Measurements from ENCODE around the gene OLFML2A. TPM values are rescaled to one million over a fixed set of nuclear protein-coding genes. Genes with fewer than 3 reads are reported as not detected.

Gene OLFML2A
- total RNA-seq, 1 experiment from 2014 or later: 5.8 TPM

DNA sequence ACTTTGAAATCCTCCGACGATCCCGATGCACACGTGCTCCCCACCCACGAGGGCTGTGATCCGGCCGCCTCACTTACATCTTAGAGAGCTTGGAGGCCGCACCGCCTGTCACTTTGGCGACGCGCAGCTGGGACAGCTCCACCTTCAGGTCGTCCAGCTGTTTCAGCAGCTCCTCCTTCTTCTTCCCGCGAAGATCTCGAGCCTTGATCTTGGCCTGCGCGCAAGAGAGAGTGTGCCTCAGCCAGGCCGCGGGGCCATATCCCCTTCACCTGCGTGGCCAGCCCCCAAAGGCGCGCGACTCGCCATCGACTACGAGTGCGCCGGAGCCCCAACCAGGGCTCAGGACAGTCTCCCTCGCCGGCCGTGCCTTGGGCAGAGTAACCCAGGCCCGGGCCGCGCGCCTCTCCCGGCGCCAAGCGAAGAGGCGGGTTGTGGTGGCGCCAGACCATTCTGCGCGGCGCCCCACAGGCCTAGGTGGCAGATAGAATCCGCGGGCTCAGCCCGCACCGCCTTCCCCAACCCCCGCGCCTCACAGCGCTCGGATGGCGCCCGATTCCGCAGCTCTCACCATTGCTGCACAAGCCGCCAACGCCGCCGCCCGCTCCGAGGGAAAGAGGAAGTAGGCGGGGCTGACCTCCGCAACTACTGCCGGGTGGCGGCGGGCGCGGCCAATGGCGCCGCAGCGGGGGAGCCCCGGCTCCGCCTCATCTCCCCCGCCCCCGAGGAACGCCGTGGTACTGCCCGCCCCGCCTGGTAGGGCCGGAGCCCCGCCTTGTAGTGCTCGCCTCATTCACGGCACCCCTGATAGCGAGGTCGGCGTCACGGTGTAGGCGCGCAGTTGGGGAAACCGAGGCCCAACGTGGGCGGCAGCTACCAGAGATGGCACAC, 84.7 kb downstream of the OLFML2A start, which contains the start of the genes ARPC5L and RPL35:
TSS of gene ARPC5L (plus strand) at position 789 of the 888 bp plus-strand sequence. CDS start 7,161 bp downstream, outside the sequence.
TSS of gene RPL35 (minus strand) at position 616 of the 888 bp plus-strand sequence. CDS start at position 571, 45 bp downstream.
- H4K8ac ChIP-seq (replicated peaks; ENCODE audit: insufficient read length, low read depth, low read length): no peak within 1 kb of the TSS
- H3K4ac ChIP-seq (ENCODE audit: low read depth, low read length): peak within 1 kb of the TSS; percentile 0; the same call in 1 of the 2 replicates
- H3K4me2 ChIP-seq (ENCODE audit: insufficient read depth, insufficient read length, low read length): peak within 1 kb of the TSS; percentile 86
- H3K4me1 ChIP-seq (ENCODE audit: insufficient read depth, low read length): 0 out of 2 replicates have a peak, but pooled peaks cover 5% of the 10 kb centered on the region
- TF ChIP-seq, protein P1, sequence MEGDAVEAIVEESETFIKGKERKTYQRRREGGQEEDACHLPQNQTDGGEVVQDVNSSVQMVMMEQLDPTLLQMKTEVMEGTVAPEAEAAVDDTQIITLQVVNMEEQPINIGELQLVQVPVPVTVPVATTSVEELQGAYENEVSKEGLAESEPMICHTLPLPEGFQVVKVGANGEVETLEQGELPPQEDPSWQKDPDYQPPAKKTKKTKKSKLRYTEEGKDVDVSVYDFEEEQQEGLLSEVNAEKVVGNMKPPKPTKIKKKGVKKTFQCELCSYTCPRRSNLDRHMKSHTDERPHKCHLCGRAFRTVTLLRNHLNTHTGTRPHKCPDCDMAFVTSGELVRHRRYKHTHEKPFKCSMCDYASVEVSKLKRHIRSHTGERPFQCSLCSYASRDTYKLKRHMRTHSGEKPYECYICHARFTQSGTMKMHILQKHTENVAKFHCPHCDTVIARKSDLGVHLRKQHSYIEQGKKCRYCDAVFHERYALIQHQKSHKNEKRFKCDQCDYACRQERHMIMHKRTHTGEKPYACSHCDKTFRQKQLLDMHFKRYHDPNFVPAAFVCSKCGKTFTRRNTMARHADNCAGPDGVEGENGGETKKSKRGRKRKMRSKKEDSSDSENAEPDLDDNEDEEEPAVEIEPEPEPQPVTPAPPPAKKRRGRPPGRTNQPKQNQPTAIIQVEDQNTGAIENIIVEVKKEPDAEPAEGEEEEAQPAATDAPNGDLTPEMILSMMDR (conservative IDR thresholded peaks at IDR 0.05): peak; percentile 42
- no peak within 1 kb of the TSS for H2AK5ac ChIP-seq (ENCODE audit: insufficient read length, low read length)
- WGBS (ENCODE audit: extremely low coverage, insufficient read length, low lambda C conversion rate): no CpG with 5 or more reads among the region's 92 CpGs
- H2AFZ ChIP-seq (ENCODE audit: low read length): no peak within 1 kb of the TSS
- peak within 1 kb of the TSS; percentile 97 to 99 (median 98) for H3K27ac Mint-ChIP-seq
- H3K9me3 Mint-ChIP-seq: no peaks in the 10 kb centered on the region; a peak in 1 of 5 replicates
- H3K79me2 ChIP-seq (ENCODE audit: insufficient read depth, low read length): peaks cover 20% of the 10 kb centered on the region; the same call in 1 of the 2 replicates
- H2BK120ac ChIP-seq (ENCODE audit: low read depth, low read length, poor library complexity, severe bottlenecking): no peak within 1 kb of the TSS
- H3K23me2 ChIP-seq (ENCODE audit: insufficient read length, low read depth, low read length, poor library complexity, severe bottlenecking): peaks cover 11% of the 10 kb centered on the region
- peak within 1 kb of the TSS; percentile 86 for H3K18ac ChIP-seq (ENCODE audit: insufficient read length, low read depth, low read length)
- no peaks in the 10 kb centered on the region for H3K27me3 ChIP-seq (ENCODE audit: insufficient read depth, low read length)
- H2BK20ac ChIP-seq (ENCODE audit: low read depth, low read length, poor library complexity, severe bottlenecking): no peak within 1 kb of the TSS
- peak within 1 kb of the TSS; percentile 53 for H4K91ac ChIP-seq (ENCODE audit: insufficient read length, low read depth, low read length)
- peak within 1 kb of the TSS; percentile 10 for H4K5ac ChIP-seq (ENCODE audit: insufficient read length, low read depth, low read length)
- no peak within 1 kb of the TSS for H3K27ac ChIP-seq (ENCODE audit: insufficient read length, low read depth, low read length)
- H3K23ac ChIP-seq (ENCODE audit: insufficient read length, low read depth, low read length): no peak within 1 kb of the TSS
- H3K27me3 Mint-ChIP-seq (ENCODE audit: low read depth): no peaks in the 10 kb centered on the region
- H3K56ac ChIP-seq (ENCODE audit: insufficient read length, low read depth, low read length): no peak within 1 kb of the TSS
- H4K20me1 ChIP-seq (ENCODE audit: control insufficient read depth, insufficient read depth, insufficient read length): no peaks in the 10 kb centered on the region
- peak within 1 kb of the TSS; percentile 94 for H3K9ac ChIP-seq (ENCODE audit: extremely low read depth, insufficient read length, low read length)
- H2BK15ac ChIP-seq (ENCODE audit: low read depth, low read length): no peak within 1 kb of the TSS
- peak within 1 kb of the TSS; percentile 93 to 98 for H3K4me3 Mint-ChIP-seq
- peaks cover 14 to 25% of the 10 kb centered on the region in 2 experiments for H3K4me1 Mint-ChIP-seq
- peak within 1 kb of the TSS; percentile 85 for H2BK5ac ChIP-seq (ENCODE audit: insufficient read length, low read length)
- peaks cover 39 to 49% (median 44%) of the 10 kb centered on the region in 3 experiments for H3K36me3 Mint-ChIP-seq (ENCODE audit: insufficient read depth in 1 of 3, low read depth in 3 of 3)
- H3T11ph ChIP-seq (ENCODE audit: low read length): no peak within 1 kb of the TSS
- no peak within 1 kb of the TSS for H2BK12ac ChIP-seq (ENCODE audit: insufficient read length, low read depth, low read length)
- peak within 1 kb of the TSS; percentile 89 for H3K14ac ChIP-seq (ENCODE audit: insufficient read depth, low read length)
- peaks cover 4% of the 10 kb centered on the region for H3K79me1 ChIP-seq (ENCODE audit: insufficient read depth, low read depth, low read length, poor library complexity, severe bottlenecking)
- peak; percentile 94 for DNase-seq
- H3K9me3 ChIP-seq (ENCODE audit: control insufficient read depth, low read depth, low read length): no peaks in the 10 kb centered on the region
